ENCODE data around the gene LRRC31.

DNA sequence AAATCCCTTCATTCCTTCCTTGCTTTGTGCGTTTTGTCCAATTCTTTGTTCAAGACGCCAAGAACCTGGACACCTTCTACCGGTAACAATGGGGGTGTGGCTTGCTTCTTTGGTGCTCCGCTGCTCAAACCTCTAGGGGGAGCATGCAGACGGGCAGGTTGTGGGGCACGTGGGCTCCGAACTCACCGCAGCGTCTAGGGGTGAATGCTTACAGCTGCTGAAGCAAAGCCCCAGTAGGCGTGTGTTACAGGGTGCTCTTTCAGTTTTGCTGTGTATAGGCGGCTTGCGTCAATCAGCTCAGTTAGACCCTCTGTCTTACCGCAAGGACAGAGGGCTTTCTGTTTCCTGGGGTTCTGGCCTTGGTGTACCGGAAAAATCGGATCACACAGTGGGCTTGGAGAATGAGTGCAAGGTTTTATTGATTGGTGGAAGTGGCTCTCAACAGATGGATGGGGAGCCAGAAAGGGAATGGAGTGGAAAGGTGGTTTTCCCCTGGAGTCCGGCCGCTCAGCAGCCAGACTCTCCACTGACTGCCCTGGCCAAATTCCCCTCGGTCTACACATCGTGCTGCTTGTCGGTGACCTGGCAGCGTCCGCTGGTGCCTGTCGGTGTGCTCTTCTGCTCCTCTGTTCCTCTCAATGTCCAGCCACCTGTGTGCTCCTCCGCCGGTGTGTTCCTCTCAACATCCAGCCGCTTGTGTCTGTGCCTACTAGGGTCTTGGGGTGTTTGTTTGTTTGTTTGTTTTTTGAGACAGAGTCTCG, 55.8 kb downstream of the LRRC31 start:
- TF ChIP-seq, protein P1, sequence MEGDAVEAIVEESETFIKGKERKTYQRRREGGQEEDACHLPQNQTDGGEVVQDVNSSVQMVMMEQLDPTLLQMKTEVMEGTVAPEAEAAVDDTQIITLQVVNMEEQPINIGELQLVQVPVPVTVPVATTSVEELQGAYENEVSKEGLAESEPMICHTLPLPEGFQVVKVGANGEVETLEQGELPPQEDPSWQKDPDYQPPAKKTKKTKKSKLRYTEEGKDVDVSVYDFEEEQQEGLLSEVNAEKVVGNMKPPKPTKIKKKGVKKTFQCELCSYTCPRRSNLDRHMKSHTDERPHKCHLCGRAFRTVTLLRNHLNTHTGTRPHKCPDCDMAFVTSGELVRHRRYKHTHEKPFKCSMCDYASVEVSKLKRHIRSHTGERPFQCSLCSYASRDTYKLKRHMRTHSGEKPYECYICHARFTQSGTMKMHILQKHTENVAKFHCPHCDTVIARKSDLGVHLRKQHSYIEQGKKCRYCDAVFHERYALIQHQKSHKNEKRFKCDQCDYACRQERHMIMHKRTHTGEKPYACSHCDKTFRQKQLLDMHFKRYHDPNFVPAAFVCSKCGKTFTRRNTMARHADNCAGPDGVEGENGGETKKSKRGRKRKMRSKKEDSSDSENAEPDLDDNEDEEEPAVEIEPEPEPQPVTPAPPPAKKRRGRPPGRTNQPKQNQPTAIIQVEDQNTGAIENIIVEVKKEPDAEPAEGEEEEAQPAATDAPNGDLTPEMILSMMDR (IDR thresholded peaks at IDR 0.05): peak; percentile 29 to 50 (median 48)
- no peak for TF ChIP-seq POLR2A (IDR thresholded peaks at IDR 0.05)
